NCI-H446 (cell line): ENCODE results near the gene C2orf92.

Experiments
- DNase-seq, 2 experiments: peaks; one replicate each; lab custom pipeline; 2025; lab: John Stamatoyannopoulos, UW

The C2orf92 gene

DNA sequence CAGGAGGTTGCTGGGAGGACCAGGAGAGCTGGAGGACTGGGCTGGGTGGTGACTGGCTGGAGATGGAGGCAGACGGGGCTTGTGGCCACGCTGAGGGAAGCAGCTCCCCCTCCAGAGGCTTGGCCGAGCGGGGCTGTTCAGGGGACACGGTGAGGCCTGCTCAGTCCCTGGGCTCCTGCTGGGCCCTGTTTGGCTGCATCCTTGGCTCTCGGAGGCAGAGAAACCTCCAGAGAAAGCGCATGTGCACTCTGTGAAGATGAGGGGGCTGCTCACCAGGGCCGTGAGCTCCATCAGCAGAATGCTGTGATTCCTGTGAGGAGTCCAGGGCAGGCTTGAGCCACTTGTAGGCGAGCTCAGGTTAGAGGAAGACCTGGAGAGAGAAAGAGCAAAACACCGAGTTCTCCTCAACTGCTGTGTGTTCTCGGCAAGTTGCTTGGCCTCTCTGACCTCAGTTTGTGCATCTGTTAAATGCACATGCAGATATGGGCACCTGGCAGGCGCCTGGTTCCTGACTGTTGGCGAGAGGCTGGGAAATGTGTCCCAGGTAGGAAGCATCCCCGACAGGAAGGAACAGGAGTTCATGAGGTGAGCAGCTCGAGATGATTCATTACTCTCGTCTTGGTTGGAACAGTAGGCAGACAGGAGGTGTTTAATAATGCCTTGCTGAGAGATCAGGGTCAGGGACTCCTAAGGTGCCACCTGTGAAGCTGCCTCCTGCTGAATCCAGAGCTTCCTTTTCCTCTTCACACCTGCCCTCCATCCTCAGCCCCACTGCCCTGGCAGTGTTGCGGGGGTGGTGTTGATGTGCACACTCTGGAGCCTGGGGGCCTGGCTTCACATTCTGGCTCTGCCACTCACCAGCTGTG lies 44.8 kb downstream of the C2orf92 start:
- no peak for DNase-seq

DNA sequence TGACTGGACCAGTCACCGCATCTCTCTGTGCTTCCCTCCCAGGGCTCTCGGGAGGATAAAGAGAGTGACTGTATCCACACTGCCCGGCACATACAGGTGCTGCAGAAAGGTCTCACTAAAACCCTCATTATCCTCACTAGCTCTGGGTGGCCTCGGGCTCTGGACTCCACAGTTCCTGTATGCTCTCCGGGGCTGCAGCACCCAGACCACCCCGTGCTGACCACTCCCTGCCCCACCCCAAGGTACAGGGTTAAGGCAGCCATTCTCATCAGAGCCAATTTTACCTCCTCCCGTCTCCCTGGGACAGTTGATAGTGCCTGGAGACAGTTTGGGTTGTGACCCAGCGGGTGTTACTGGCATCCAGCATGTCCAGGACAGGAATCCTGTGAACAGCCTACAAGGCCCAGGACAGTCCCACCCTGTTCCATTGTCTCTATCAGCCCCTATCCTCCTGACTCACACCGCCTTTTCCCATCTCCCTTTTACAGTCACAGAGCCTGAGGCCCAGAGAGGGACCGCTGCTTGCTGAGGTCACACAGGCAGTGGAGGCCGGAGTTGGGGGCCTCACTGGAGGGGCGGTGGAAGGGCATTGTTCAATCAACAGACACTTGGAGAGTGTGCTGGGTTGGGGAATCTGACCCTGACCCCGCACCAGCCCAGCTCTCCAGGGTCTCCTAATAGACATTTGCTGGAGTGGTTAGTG lies 45.6 kb downstream of the C2orf92 start:
- DNase-seq, result no peak

DNA sequence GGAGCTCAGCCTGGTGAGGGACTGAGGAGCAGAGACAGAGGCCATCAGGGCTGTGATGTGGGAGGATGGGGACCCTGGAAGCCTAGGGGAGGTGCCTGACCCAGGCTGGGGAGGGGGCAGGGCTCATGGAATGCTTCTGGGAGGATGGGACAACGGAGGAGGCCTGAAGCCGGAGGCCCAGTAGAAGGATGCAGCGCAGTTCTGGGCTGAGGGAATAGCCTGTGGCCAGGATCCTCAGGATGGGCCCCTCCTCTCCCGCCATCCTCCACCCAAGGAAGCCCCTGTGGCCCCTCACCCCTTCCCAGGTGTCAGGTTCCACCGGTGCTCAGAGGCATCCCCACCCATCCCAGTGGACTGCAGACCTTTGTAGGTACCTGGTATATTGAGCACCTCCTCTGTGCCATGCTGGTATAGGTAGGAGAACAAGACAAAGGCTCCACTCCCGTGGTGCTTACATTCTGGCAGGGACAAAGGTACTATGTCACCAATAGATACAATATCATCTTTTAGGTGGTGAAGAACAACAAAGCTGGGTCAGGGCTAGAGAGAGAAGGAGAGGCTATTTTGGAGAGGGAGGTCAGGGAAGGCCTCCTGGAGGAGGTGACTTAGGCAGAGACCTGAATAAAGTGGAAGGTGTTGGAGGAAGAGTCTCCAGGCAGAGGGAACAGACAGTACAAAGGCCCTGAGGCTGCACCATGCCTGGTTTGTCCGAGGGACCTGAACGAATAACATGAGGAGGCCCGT lies 46.6 kb downstream of the C2orf92 start:
- no peak for DNase-seq

DNA sequence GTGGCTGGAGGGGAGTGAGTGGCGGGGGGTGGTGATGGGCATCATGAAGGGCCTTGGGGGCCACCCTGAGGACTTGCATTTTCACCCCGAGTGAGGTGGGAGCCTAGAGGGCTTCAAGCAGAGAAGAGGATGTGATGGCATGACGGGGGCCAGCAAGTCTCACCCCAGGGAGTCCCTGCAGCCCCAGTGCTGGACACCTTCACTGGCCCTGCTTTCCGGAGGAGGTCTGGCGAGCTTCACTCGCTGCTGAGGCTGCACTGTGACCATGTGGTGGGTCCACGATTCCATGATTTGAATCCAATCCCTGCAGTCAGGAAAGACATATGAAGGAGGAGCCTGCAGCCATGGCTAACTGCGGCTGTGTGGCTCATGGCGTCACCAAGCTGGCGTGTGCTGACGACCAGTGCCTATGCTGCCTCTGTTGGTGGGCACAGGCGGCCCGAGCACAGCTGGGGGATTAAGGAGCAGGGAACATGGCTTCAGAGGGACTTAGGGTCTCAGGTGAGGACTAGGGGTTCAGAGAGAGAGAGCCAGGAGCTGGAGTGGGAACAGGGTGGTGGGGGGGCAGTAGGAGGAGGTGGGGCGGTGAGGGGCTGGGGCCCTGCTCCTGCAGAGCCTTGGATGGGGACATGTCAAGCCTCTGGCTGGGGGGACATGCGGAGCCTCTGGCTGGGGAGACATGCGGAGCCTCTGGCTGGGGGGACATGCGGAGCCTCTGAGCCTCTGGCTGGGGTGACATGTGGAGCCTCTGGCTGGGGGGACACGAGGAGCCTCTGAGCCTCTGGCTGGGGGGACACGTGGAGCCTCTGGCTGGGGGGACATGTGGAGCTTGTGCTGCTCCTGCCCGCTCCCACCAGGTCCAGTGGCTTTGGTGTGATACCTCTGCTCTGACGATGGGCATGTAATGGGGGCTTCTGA lies 47.4 kb downstream of the C2orf92 start:
- no peak for DNase-seq

DNA sequence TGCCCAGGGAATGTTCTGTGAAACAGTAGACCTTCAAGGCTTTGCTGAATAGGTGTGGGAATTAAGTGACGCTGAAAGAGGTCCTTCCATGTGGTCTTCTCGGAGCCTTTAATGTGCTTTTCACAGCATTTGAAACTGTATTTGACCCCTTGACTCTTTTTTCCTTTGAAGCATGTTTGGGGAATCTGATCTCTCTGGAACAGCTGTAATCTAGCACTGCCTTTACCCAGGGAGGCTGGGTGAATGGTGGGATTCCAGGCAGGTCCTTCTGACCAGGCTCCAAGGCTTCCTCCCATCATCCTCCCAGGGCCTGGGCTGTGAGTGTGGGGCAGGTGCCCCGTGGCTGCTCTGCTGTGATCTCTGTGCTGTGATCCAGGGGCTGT lies 48.1 kb downstream of the C2orf92 start:
- DNase-seq, result no peak

DNA sequence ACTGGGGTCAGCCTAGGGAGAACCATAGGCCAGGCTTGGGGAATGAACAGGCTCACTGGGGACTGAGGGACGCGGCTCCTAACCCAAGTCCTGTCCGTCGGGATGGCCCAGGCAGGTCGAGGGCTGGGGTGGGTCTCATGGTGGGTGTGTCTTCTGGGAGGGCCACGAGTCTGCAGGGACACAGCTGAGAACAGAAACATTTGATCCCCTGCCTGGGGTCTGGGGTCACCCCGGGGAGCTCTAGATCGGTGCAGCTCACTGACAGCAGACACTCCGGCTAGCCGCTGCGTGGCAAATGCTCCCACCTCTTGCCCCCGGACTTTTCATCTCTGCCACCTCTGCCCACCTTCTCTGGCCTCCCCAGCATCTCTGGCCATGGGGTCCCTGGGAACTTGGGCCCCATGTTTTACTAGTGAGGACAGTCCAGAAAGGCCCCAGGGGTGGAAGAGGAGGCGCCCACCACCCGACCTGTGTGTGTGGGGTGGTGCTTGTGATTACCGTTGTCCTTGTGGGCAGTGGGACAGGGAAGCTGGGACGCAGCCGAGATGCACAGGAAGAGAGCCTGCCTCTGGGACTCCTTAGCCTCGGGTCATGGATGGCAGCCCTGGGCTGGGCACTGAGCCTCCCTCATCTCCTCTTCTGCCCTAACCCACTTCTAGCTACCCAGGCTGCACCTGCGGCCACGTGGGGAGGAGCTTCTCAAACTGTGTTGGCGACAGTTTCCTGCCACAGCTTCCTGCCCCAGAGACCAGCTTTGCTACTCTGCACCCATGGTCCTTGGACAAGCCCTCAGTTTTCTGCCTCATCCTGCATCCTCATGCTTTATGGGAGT lies 48.8 kb downstream of the C2orf92 start:
- DNase-seq, result no peak

DNA sequence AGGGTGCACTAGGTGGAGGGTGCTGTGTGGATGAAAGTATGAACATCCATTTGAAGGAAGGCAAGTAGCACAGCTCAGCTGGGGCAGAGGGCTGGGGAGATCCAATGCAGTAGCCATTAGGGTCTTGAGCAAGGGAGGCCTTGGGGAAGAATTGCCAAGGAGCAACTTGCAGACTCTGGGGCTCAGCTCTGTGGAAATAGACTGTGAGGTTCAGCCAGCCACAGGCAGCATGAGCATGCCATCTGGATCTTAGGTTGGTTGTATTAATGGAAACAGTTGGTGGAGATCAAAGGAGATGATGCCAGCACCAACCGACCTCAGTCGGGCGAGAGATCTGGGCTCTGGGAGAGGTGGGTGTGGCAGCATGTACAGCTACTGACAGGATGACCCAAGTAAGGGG lies 49.4 kb downstream of the C2orf92 start:
- no peak for DNase-seq

DNA sequence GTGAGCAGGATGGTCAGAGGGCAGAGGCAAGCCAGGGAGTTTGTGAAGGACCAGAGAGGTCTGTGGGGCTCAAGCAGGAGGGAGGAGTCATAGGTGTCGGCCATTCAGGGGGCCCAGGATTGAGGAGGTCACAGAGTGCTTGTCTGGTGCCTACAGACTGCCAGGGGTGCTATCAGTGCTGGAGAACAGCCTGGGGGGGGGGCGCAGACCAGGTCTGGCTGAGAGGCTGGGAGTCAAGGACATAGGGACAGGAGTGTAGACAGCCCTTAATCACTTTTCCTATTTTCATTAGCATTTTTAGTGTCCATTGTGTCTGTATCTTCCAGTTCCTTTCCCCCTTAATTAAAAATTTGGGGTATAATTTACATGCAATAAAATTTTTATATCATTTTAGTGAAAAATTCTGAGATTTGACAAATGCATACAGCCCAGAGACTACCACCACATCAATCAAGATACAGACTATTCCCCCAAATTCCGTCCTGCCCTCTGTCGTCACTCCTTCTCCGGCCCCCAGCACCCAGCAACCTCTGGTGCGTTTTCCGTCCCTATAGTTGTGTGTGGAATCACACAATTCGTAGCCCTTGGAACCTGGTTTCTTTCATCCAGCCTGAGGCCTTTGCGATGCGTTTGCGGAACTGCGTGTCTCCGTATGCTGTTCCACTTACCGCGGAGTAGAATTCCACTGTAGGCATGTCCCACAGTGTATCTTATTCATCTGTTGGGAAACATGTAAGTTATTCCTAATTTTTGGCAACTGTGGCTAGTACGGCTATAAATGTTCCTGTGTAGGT lies 50.0 kb downstream of the C2orf92 start:
- DNase-seq, result no peak

DNA sequence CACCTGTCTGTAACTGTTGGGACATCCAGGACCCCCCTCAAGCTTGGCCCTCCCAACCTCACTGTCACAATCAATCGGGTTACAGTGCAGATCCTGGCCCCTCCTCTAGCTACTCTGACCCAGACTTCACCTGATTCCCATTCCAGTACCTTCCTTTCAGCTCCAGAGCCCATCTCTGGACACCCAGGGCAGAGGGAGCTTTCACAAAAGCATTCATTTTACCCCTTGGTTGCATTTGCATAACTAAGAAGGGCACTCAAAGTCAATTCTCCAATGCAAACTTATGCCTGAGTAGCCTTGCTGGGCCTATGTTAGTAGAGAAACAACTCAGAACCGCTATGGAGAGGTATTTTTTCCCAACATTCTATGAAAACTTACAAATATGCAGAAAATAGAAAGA lies 51.2 kb downstream of the C2orf92 start:
- no peak for DNase-seq

DNA sequence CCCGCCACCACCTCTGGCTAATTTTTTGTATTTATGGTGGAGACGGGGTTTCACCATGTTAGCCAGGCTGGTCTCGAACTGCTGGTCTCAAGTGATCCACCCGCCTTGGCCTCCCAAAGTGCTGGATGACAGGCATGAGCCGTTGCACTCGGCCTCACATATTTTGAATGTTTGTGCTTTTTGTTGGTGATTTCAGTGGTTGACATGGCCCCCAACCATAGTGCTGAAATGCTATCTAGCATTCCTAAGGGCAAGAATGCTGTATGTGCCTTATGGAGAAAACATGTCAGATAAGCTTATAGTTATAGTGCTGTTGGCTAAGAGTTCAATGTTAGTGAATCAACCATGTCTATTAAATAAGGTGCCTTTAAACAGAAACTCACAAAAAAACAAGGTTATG lies 52.7 kb downstream of the C2orf92 start:
- no peak for DNase-seq

DNA sequence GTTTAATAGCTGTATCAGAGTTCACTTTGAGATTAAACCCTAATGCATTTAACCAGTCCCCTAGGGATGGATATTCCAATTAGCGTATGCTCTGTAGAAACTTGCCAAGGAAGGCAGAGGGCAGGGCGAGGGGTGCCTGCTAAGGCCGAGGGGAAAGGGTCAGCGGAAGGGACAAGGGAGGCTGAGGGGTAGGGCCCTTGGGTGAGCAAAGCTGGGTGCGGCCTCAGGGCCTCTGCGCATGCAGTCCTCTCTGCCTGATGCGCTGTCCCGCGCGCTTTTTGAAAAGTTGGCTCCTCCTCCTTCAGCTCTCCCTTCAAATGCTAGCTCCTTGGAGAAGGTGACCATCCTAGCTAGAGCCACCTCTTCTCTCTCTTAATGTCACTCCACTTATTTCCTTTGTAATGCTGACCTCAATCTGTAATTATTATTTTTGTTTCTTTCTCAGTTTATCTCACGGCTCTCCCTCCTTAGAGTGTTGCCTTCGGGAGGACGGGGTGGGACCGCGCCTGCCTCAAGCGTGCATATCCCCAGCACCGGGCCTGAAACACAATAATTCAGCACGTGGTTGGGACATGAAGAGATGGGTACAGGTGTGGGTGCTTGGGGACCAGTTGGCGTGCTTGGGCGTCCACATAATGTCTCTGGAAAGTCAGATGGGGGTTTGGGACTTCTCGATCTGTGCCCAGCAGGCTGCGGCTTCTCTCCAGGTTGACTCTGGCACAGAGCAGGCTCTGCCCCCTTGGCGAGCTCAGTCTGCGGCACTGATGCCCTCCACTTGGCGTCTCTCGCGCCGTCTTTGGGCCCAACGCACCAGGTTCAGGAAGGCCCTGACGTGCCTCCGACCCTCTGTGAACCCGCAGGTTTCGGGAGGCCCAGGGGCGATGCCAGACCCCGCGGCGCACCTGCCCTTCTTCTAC lies 53.9 kb downstream of the C2orf92 start:
- no peak for DNase-seq

DNA sequence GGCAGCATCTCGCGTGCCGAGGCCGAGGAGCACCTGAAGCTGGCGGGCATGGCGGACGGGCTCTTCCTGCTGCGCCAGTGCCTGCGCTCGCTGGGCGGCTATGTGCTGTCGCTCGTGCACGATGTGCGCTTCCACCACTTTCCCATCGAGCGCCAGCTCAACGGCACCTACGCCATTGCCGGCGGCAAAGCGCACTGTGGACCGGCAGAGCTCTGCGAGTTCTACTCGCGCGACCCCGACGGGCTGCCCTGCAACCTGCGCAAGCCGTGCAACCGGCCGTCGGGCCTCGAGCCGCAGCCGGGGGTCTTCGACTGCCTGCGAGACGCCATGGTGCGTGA lies 54.5 kb downstream of the C2orf92 start:
- DNase-seq, result no peak

DNA sequence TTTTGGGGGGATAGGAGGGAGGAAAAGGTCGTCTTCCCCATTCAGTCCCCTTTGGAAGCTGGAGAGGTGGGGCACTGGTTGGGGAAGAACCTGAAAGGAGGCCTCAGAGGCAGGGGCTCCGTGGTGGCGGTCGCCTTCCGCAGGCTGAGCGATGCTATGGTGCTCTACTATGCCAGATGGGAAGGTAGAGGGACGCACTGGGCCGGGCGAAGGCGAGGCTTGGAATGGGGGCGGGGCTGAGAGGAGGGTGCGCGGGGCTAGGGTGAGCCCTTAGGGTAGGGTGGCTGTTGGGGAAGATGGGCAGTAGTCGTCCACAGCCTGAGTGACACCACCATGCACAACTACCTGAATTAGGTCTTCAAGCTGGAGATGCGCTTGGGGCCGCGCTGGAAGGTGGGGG lies 55.0 kb downstream of the C2orf92 start:
- no peak for DNase-seq

DNA sequence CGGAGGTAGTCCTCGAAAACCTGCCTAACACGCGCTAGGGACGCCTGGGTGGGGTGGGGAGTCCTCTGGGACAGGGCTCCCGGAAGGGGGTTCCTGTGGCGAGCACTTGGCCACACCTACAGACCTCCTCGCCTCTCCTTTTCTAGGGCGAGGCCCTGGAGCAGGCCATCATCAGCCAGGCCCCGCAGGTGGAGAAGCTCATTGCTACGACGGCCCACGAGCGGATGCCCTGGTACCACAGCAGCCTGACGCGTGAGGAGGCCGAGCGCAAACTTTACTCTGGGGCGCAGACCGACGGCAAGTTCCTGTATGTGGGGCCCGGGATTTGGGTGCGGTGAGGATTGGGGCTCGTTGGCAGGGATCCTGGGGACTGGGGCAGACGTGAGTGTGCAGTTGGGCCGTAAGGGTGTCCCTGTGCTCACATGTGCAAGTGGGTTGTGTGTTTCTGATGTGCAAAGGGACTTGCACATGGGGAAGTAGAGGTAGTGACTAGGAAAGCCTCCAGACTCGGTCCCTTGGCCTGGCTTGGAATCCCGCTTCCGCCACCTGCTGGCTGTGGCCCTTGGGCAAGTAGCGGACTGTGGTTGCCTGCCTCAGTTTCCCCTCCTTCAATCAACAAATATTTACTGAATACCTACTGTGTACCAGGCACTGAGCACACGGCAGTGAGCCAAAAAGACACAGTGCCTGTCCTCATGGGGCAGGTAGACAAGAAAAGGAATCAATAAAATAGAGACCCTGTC lies 55.6 kb downstream of the C2orf92 start:
- DNase-seq, result no peak

DNA sequence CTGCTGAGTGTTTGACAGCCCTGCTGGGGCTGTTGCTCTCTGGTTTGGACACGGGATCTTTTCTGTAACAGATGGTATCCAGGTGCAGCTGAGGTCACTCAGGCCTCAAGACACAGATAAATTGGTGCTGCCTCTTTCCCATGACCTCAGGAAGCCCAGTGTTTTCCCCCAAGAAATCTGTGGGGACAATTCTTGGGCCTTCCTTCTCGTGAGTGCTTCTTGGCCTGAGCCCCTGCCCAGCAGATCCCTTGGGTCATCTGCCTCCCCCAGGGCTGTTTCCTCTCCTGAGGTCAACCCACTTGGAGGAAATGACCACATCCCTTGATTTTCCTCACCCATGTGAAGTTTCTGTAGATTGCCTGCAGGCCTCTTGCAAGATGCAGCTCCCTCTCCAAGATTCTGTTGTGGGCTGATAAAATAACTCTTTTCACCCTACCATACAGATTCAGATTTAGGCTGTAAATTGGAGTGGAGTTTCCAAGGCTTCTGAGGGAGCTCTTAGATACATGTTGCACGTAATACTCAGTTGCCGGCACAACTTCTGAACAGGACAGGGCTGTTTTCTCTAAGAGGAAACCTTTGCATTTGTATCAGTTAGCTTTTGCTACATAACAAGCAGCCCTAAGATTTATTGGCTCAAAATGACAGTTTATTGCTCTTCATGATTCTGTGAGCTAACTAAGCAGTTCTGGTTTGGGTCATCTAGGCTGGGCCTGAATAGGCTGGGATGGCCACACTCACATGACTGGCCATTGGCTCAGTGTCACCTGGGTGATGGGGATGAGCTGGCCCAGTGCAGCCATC lies 57.0 kb downstream of the C2orf92 start:
- DNase-seq, result no peak

DNA sequence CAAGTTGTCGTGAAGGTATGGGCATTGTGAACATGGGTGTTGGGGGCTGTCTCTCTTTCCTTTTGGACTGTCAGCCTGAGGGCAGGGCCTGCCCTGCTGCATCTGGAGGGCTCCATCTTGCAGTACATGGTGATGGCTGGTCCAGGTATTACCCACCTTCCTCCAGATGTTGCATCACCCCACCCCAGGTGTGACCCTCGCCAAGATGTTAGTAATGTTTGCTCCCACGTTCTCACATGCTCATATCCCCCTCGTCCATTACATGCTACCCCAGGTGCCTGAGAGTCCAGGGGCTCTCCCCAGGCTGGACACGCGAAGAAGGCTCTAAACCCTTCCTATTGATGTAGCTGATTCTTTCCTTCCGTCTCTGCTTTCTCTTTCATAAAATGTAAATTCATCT lies 57.8 kb downstream of the C2orf92 start:
- no peak for DNase-seq

DNA sequence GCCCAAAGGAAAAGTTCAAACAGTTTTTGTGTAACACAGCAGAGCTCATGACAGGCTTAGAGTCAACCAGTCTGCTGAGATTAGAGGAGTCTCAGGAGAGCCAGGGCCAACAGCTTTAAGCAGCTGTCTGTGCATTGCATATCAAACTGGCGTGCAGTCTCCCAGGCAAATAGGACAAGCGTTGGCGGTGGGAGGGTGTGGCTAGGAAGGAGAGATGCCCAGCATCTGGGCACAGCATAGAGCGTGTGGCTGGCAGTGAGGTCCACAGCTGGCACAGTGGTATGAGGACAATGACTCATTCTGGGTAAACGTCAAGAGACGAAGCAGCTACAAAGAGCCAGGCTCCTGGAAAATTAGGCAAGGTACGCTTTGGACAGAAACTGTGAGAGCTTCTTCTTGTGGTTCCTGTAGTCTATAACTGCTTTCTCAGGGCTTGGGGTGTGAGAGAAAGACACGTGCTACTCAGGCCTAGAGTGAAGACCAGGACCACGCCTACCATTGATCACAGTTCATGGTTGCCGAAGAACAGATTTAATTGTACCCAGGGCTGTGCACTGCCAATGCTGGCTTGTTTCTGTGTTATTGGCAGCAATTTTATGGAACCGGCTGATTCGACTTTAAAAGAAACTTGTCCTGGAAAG lies 58.7 kb downstream of the C2orf92 start:
- no peak for DNase-seq
